H9 (cell line): ENCODE data around the gene THSD4. TPM values are rescaled to one million over a fixed set of nuclear protein-coding genes. Genes with fewer than 3 reads are reported as not detected.

Experiments
- DNase-seq: peaks from one replicate; pipeline ENCODE4 v3.0.0-alpha.2; 2017
- H2AFZ ChIP-seq: one replicate; pipeline ENCODE4 v1.6.1; 2013; ENCODE audit warnings: mild to moderate bottlenecking, low read length, control low read depth, moderate library complexity
- H2AK5ac ChIP-seq: 2 replicates; pipeline ENCODE4 v1.6.1; 2013; ENCODE audit warnings: low read length, control low read depth, mixed read lengths; ENCODE audit not compliant: insufficient read length
- H2BK120ac ChIP-seq: one replicate; pipeline ENCODE4 v1.6.1; 2013; ENCODE audit warnings: low read depth, mild to moderate bottlenecking, low read length, control low read depth, inconsistent platforms; ENCODE audit not compliant: poor library complexity, severe bottlenecking
- H2BK12ac ChIP-seq: 2 replicates; pipeline ENCODE4 v1.6.1; 2013; ENCODE audit warnings: low read length, control low read depth, mixed read lengths, low read depth; ENCODE audit not compliant: insufficient read length
- H2BK15ac ChIP-seq: 2 replicates; pipeline ENCODE4 v1.6.1; 2013; ENCODE audit warnings: low read depth, low read length, control low read depth
- H2BK20ac ChIP-seq: one replicate; pipeline ENCODE4 v1.6.1; 2013; ENCODE audit warnings: low read depth, mild to moderate bottlenecking, low read length, control low read depth, inconsistent platforms; ENCODE audit not compliant: poor library complexity, severe bottlenecking
- H2BK5ac ChIP-seq: 2 replicates; pipeline ENCODE4 v1.6.1; 2013; ENCODE audit warnings: low read length, control low read depth, mixed read lengths; ENCODE audit not compliant: insufficient read length
- H3K14ac ChIP-seq: 2 replicates; pipeline ENCODE4 v1.6.1; 2013; ENCODE audit warnings: low read length, control low read depth; ENCODE audit not compliant: insufficient read depth
- H3K18ac ChIP-seq: 2 replicates; pipeline ENCODE4 v1.6.1; 2013; ENCODE audit warnings: low read depth, mild to moderate bottlenecking, mixed read lengths, low read length, control low read depth; ENCODE audit not compliant: insufficient read length
- H3K23ac ChIP-seq: 2 replicates; pipeline ENCODE4 v1.6.1; 2013; ENCODE audit warnings: low read length, control low read depth, mixed read lengths, low read depth; ENCODE audit not compliant: insufficient read length
- H3K23me2 ChIP-seq: 2 replicates; pipeline ENCODE4 v1.6.1; 2013; ENCODE audit warnings: low read depth, mild to moderate bottlenecking, mixed read lengths, low read length, control low read depth; ENCODE audit not compliant: insufficient read length, poor library complexity, severe bottlenecking
- H3K27ac ChIP-seq: 2 replicates; pipeline ENCODE4 v1.5.1; 2013; ENCODE audit warnings: low read length, control low read depth, mixed read lengths, low read depth; ENCODE audit not compliant: insufficient read length
- H3K27me3 ChIP-seq: 2 replicates; pipeline ENCODE4 v1.6.1; 2013; ENCODE audit warnings: low read length, control low read depth, inconsistent platforms; ENCODE audit not compliant: insufficient read depth
- H3K4ac ChIP-seq: 2 replicates; pipeline ENCODE4 v1.6.1; 2013; ENCODE audit warnings: low read depth, mild to moderate bottlenecking, control low read depth, inconsistent platforms, low read length, moderate library complexity
- H3K4me1 ChIP-seq: 2 replicates; pipeline ENCODE4 v1.6.1; 2013; ENCODE audit warnings: low read length, control low read depth, inconsistent platforms; ENCODE audit not compliant: insufficient read depth
- H3K4me2 ChIP-seq: 2 replicates; pipeline ENCODE4 v1.6.1; 2013; ENCODE audit warnings: low read length, control low read depth, mixed read lengths; ENCODE audit not compliant: insufficient read length, insufficient read depth
- H3K56ac ChIP-seq: 2 replicates; pipeline ENCODE4 v1.6.1; 2013; ENCODE audit warnings: low read depth, mild to moderate bottlenecking, mixed read lengths, low read length, control low read depth; ENCODE audit not compliant: insufficient read length
- H3K79me1 ChIP-seq: 2 replicates; pipeline ENCODE4 v1.6.1; 2013; ENCODE audit warnings: low read depth, mild to moderate bottlenecking, moderate library complexity, low read length, control low read depth, inconsistent platforms; ENCODE audit not compliant: insufficient read depth, poor library complexity, severe bottlenecking
- H3K79me2 ChIP-seq: 2 replicates; pipeline ENCODE4 v1.6.1; 2013; ENCODE audit warnings: low read length, control low read depth, inconsistent platforms; ENCODE audit not compliant: insufficient read depth
- H3K9ac ChIP-seq: 2 replicates; pipeline ENCODE4 v1.6.1; 2013; ENCODE audit warnings: low read length, control low read depth, mixed read lengths; ENCODE audit not compliant: insufficient read length; ENCODE audit errors: extremely low read depth
- H3K9me3 ChIP-seq: one replicate; pipeline ENCODE4 v1.6.1; 2013; ENCODE audit warnings: low read depth, low read length, inconsistent platforms; ENCODE audit not compliant: control insufficient read depth
- H3T11ph ChIP-seq: one replicate; pipeline ENCODE4 v1.6.1; 2013; ENCODE audit warnings: mild to moderate bottlenecking, low read length, control low read depth, inconsistent platforms
- H4K20me1 ChIP-seq: one replicate; pipeline ENCODE4 v1.6.1; 2013; ENCODE audit not compliant: control insufficient read depth, insufficient read length, insufficient read depth
- H4K5ac ChIP-seq: 2 replicates; pipeline ENCODE4 v1.6.1; 2013; ENCODE audit warnings: low read depth, mild to moderate bottlenecking, mixed read lengths, low read length, control low read depth; ENCODE audit not compliant: insufficient read length
- H4K8ac ChIP-seq: replicated peaks from 2 replicates; pipeline ENCODE4 v1.6.1; 2013; ENCODE audit warnings: low read length, control low read depth, mixed read lengths, low read depth; ENCODE audit not compliant: insufficient read length
- H4K91ac ChIP-seq: 2 replicates; pipeline ENCODE4 v1.6.1; 2013; ENCODE audit warnings: low read depth, mild to moderate bottlenecking, moderate library complexity, mixed read lengths, low read length, control low read depth; ENCODE audit not compliant: insufficient read length
- H3K27ac Mint-ChIP-seq, 3 experiments: 2 replicates in 2 of 3; 3 replicates in 1 of 3; pipeline ENCODE4 v1.8.0; 2020 to 2021; ENCODE audit warnings: mixed read lengths in 3 of 3, mild to moderate bottlenecking in 1 of 3, moderate library complexity in 1 of 3
- H3K27me3 Mint-ChIP-seq: 2 replicates; pipeline ENCODE4 v1.8.0; 2021; ENCODE audit warnings: low read depth, mild to moderate bottlenecking, moderate library complexity, mixed read lengths
- H3K36me3 Mint-ChIP-seq, 3 experiments: 2 replicates in 2 of 3; 3 replicates in 1 of 3; pipeline ENCODE4 v1.8.0; 2020 to 2021; ENCODE audit warnings: low read depth in 3 of 3, mixed read lengths in 3 of 3; ENCODE audit not compliant: insufficient read depth in 1 of 3
- H3K4me1 Mint-ChIP-seq, 2 experiments: 2 replicates each; pipeline ENCODE4 v1.8.0; 2020; ENCODE audit warnings: mixed read lengths in 2 of 2
- H3K4me3 Mint-ChIP-seq, 2 experiments: 2 replicates in 1 of 2; 3 replicates in 1 of 2; pipeline ENCODE4 v1.8.0; 2020 to 2021; ENCODE audit warnings: mild to moderate bottlenecking in 2 of 2, mixed read lengths in 2 of 2, moderate library complexity in 1 of 2
- H3K9me3 Mint-ChIP-seq, 2 experiments: 2 replicates in 1 of 2; 3 replicates in 1 of 2; pipeline ENCODE4 v1.8.0; 2020; ENCODE audit warnings: mild to moderate bottlenecking in 2 of 2, mixed read lengths in 2 of 2, moderate library complexity in 1 of 2
- CTCF ChIP-seq: fragments of 200-600 bp; sonication (generic); conservative IDR thresholded peaks from 3 replicates; pipeline ENCODE4 v1.8.0; 2021; ENCODE audit warnings: antibody characterized with exemption, mild to moderate bottlenecking
- WGBS: extraction: QIAGEN DNeasy Blood & Tissue Kit; methylation state at CpG from one replicate; pipeline ENCODE4 v1.1.7; 2013; ENCODE audit warnings: missing lambda C conversion rate, low lambda C conversion rate, mixed read lengths; ENCODE audit not compliant: insufficient read length; ENCODE audit errors: extremely low coverage; 5-methylcytosine and 5-hydroxymethylcytosine counted together
- total RNA-seq: library from RNA; stranded (reverse); gene quantifications from 2 replicates; pipeline ENCODE4 v1.2.1, GENCODE V29; 2021

THSD4 gene
- total RNA-seq, 1 experiment from 2014 or later, result 5.5 TPM

GRCh38 chr15:71282076-71282475 is 166.8 kb downstream of the THSD4 start:
- no peak overlapping the region for H2AK5ac ChIP-seq
- H3K79me1 ChIP-seq, result no peaks in the 10 kb centered on the region
- H3K27ac Mint-ChIP-seq, result no peak overlapping the region

More at GRCh38 chr15:71282076-71282475, 166.8 kb downstream of the THSD4 start:
- Histone ChIP-seq H2BK5ac (no peak overlapping the region), H3K18ac (no peak overlapping the region), H3K4me1 (peaks cover 3% of the 10 kb centered on the region; the same call in 1 of the 2 replicates), H3K14ac (no peak overlapping the region), H3K56ac (no peak overlapping the region), H4K20me1 (no peaks in the 10 kb centered on the region), H4K8ac (no peak overlapping the region), H2BK12ac (no peak overlapping the region), H3K27me3 (no peaks in the 10 kb centered on the region), H4K91ac (no peak overlapping the region), H3K23ac (no peak overlapping the region), H2BK15ac (no peak overlapping the region), H3T11ph (no peak overlapping the region), H3K79me2 (no peaks in the 10 kb centered on the region), H3K9ac (no peak overlapping the region), H3K4ac (no peak overlapping the region), H2AFZ (no peak overlapping the region), H3K23me2 (no peaks in the 10 kb centered on the region), H4K5ac (no peak overlapping the region), H3K9me3 (no peaks in the 10 kb centered on the region), H2BK20ac (no peak overlapping the region), H3K27ac (no peak overlapping the region), H2BK120ac (no peak overlapping the region), H3K4me2 (no peak overlapping the region)
- H3K4me1 Mint-ChIP-seq, result peaks cover 28 to 34% of the 10 kb centered on the region in 2 experiments
- no peaks in the 10 kb centered on the region; a peak in 1 of 7 replicates for H3K36me3 Mint-ChIP-seq
- DNase-seq, result no peak
- no peak overlapping the region for H3K4me3 Mint-ChIP-seq
- TF ChIP-seq CTCF, result no peak
- WGBS, result no CpG with 5 or more reads among the region's 3 CpGs
- H3K9me3 Mint-ChIP-seq, result no peaks in the 10 kb centered on the region
- no peaks in the 10 kb centered on the region for H3K27me3 Mint-ChIP-seq
